ENCODE results near the gene DTX3. TPM values are rescaled to one million over a fixed set of nuclear protein-coding genes. Genes with fewer than 3 reads are reported as not detected.

DTX3 gene
- polyA plus RNA-seq, 3 donors: 0.08 to 1.3 TPM; not detected in 1

- Histone ChIP-seq H3K4me2 (replicated peaks; ENCODE audit: extremely low read depth, low read length, poor library complexity, severe bottlenecking) (no peak overlapping the region), H2AFZ (ENCODE audit: insufficient read depth, low read depth, low read length, poor library complexity, severe bottlenecking) (no peak overlapping the region), H3K9ac (ENCODE audit: insufficient read depth, low read length, poor library complexity, severe bottlenecking) (no peak overlapping the region), H4K20me1 (ENCODE audit: insufficient read depth, low read length) (no peaks in the 10 kb centered on the region), H3K27me3 (ENCODE audit: control insufficient read depth in 2 of 2, insufficient read depth in 2 of 2, low read length in 2 of 2) (peaks cover 63 to 100% of the 10 kb centered on the region in 2 donors), H3K4me1 (ENCODE audit: control insufficient read depth in 1 of 2, insufficient read depth in 2 of 2, low read length in 2 of 2) (peaks cover 25 to 32% of the 10 kb centered on the region in 2 donors), H3K79me2 (ENCODE audit: insufficient read depth, low read length) (no peaks in the 10 kb centered on the region), H3K27ac (ENCODE audit: low read depth in 1 of 2, low read length in 2 of 2) (no peak overlapping the region), H3K36me3 (replicated peaks in 1 of 2; ENCODE audit: control insufficient read depth in 1 of 2, insufficient read depth in 2 of 2, low read length in 2 of 2) (no peaks in the 10 kb centered on the region), H3K9me3 (replicated peaks in 1 of 2; ENCODE audit: control insufficient read depth in 1 of 2, insufficient read depth in 1 of 2, low read length in 2 of 2) (peaks cover 5 to 38% of the 10 kb centered on the region in 2 donors), H3K4me3 (replicated peaks in 1 of 3; ENCODE audit: low read depth in 2 of 3, low read length in 3 of 3) (no peak overlapping the region)
- Mint-ChIP-seq H3K4me3 (peak overlapping the region in 1 of 2 donors; percentile 23), H3K4me1 (peaks cover 33% of the 10 kb centered on the region), H3K27me3 (ENCODE audit: low read depth in 3 of 3) (peaks cover 90 to 99% (median 96%) of the 10 kb centered on the region in 3 donors), H3K27ac (no peak overlapping the region), H3K36me3 (peaks cover 13 to 14% of the 10 kb centered on the region in 2 donors), H3K9me3 (peaks cover 0 to 26% (median 6%) of the 10 kb centered on the region in 7 donors)
- no CpG with 5 or more reads among the region's 2 CpGs for WGBS (ENCODE audit: insufficient coverage)
- DNase-seq: no peak
- intact Hi-C loops (cut with micrococcal nuclease): loop anchor here in 1 of 2 donors (5.0 to 10.0 kb wide), 2 partner anchors 41 to 149 kb away; partner anchors contain the start of gene ARHGAP9
- TF ChIP-seq CTCF (IDR thresholded peaks at IDR 0.05): no peak
Observed at GRCh38 chr12:57623385-57623784, 18.8 kb downstream of the DTX3 start.

GRCh38 chr12:57623811-57624390 is 19.3 kb downstream of the DTX3 start:
- Histone ChIP-seq H2AFZ (ENCODE audit: insufficient read depth, low read depth, low read length, poor library complexity, severe bottlenecking) (no peak overlapping the region), H3K79me2 (ENCODE audit: insufficient read depth, low read length) (no peaks in the 10 kb centered on the region), H3K27ac (ENCODE audit: low read depth in 1 of 2, low read length in 2 of 2) (no peak overlapping the region), H3K4me3 (replicated peaks in 1 of 3; ENCODE audit: low read depth in 2 of 3, low read length in 3 of 3) (no peak overlapping the region), H3K4me2 (replicated peaks; ENCODE audit: extremely low read depth, low read length, poor library complexity, severe bottlenecking) (no peak overlapping the region), H3K36me3 (replicated peaks in 1 of 2; ENCODE audit: control insufficient read depth in 1 of 2, insufficient read depth in 2 of 2, low read length in 2 of 2) (no peaks in the 10 kb centered on the region), H3K9me3 (replicated peaks in 1 of 2; ENCODE audit: control insufficient read depth in 1 of 2, insufficient read depth in 1 of 2, low read length in 2 of 2) (peaks cover 5 to 42% of the 10 kb centered on the region in 2 donors), H3K4me1 (ENCODE audit: control insufficient read depth in 1 of 2, insufficient read depth in 2 of 2, low read length in 2 of 2) (peaks cover 25 to 32% of the 10 kb centered on the region in 2 donors), H3K27me3 (ENCODE audit: control insufficient read depth in 2 of 2, insufficient read depth in 2 of 2, low read length in 2 of 2) (peaks cover 65 to 100% of the 10 kb centered on the region in 2 donors), H4K20me1 (ENCODE audit: insufficient read depth, low read length) (no peaks in the 10 kb centered on the region), H3K9ac (ENCODE audit: insufficient read depth, low read length, poor library complexity, severe bottlenecking) (no peak overlapping the region)
- H3K27ac Mint-ChIP-seq: no peak overlapping the region
- DNase-seq: no peak
- H3K27me3 Mint-ChIP-seq (ENCODE audit: low read depth in 3 of 3): peaks cover 90 to 99% (median 96%) of the 10 kb centered on the region in 3 donors
- peaks cover 33% of the 10 kb centered on the region for H3K4me1 Mint-ChIP-seq
- intact Hi-C loops (cut with micrococcal nuclease): loop anchor here in 1 of 2 donors (5.0 to 10.0 kb wide), 2 partner anchors 42 to 149 kb away; partner anchors contain the start of gene ARHGAP9
- TF ChIP-seq CTCF (IDR thresholded peaks at IDR 0.05): no peak
- H3K9me3 Mint-ChIP-seq: peaks cover 0 to 24% (median 6%) of the 10 kb centered on the region in 7 donors
- H3K36me3 Mint-ChIP-seq: peaks cover 12 to 13% of the 10 kb centered on the region in 2 donors
- peak overlapping the region in 1 of 2 donors; percentile 52 for H3K4me3 Mint-ChIP-seq
- WGBS (ENCODE audit: insufficient coverage): 73% methylated on average over 3 of the region's 5 CpGs
